Neural progenitor cell (in vitro differentiated cells): ENCODE data around the gene NR1H4.
"Not testable (repeated sequence)": the region's sequence is repeated elsewhere in the genome, so short reads cannot be mapped to it uniquely, and the experiment has no call there.

Source experiments
- EZH2 ChIP-seq: fragments of 200-600 bp; sonication (generic); IDR thresholded peaks from 2 replicates; pipeline ENCODE4 v1.6.1; 2017; ENCODE audit warnings: antibody characterized with exemption, mild to moderate bottlenecking, moderate library complexity
- EZH2phosphoT487 ChIP-seq: fragments of 200-600 bp; sonication (generic); IDR thresholded peaks from 2 replicates; pipeline ENCODE4 v1.6.1; 2017; ENCODE audit warnings: antibody characterized with exemption
- TF ChIP-seq, protein P1 (sequence below): fragments of 200-600 bp; sonication (generic); IDR thresholded peaks from 2 replicates; pipeline ENCODE4 v1.5.1; 2017; ENCODE audit warnings: antibody characterized with exemption, mild to moderate bottlenecking

- TF ChIP-seq, protein P1, sequence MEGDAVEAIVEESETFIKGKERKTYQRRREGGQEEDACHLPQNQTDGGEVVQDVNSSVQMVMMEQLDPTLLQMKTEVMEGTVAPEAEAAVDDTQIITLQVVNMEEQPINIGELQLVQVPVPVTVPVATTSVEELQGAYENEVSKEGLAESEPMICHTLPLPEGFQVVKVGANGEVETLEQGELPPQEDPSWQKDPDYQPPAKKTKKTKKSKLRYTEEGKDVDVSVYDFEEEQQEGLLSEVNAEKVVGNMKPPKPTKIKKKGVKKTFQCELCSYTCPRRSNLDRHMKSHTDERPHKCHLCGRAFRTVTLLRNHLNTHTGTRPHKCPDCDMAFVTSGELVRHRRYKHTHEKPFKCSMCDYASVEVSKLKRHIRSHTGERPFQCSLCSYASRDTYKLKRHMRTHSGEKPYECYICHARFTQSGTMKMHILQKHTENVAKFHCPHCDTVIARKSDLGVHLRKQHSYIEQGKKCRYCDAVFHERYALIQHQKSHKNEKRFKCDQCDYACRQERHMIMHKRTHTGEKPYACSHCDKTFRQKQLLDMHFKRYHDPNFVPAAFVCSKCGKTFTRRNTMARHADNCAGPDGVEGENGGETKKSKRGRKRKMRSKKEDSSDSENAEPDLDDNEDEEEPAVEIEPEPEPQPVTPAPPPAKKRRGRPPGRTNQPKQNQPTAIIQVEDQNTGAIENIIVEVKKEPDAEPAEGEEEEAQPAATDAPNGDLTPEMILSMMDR, result not testable (repeated sequence)
- not testable (repeated sequence) for TF ChIP-seq EZH2, EZH2phosphoT487
Measured at GRCh38 chr12:100559261-100559660, 85.6 kb downstream of the NR1H4 start.
